Activated CD8-positive, alpha-beta memory T cell treated with anti-CD3 and anti-CD28 coated beads for 48 hours (primary cell): ENCODE measurements around the gene AGXT.

Source experiments
- DNase-seq, 3 experiments: peaks; one replicate each; pipeline ENCODE4 v3.0.0-alpha.2; 2020; ENCODE audit warnings: low read depth in 2 of 3, low spot score in 2 of 3

AGXT gene

DNA sequence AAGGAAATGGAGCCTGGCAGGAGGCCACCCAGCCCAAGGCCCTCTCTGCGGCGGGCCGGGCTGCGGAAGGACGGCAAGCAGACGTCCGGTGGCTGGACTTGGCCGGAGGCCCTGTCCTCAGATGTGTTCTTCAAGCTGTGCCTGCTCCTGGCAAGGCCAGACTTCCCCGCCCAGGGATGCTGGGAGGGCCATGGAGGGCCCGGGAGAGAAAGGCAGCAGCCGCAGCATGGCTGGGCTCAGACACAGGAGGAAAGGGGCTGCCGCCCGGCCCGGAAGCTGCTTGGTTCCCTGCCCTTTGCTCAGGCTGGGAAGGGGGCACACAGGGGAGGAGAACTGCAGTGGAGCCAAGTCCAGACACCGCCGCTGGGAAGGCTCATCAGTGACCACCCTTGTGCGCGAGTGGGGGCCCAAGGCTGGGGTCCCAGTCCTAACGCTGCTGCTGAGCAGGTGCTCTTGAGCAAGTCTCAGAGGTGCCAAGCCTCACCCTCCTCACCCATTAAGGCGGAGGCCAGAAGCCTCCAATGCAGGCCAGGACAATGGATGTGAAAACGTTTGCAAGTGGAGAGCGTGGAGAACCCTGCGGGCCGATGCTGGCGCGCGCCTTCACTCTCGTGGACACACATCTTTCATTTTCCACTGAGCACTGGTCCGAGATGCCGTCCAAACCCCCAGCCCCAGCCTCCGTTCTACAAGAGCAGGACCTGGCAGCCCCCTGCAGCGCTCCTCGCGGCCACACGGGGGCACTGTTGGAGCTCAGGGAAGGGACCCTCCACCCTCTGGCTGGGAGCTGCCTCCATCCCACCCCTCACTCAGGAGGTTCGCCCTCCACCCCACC lies 45.4 kb downstream of the AGXT start:
- peak; percentile 23 to 59 (median 57) for DNase-seq

DNA sequence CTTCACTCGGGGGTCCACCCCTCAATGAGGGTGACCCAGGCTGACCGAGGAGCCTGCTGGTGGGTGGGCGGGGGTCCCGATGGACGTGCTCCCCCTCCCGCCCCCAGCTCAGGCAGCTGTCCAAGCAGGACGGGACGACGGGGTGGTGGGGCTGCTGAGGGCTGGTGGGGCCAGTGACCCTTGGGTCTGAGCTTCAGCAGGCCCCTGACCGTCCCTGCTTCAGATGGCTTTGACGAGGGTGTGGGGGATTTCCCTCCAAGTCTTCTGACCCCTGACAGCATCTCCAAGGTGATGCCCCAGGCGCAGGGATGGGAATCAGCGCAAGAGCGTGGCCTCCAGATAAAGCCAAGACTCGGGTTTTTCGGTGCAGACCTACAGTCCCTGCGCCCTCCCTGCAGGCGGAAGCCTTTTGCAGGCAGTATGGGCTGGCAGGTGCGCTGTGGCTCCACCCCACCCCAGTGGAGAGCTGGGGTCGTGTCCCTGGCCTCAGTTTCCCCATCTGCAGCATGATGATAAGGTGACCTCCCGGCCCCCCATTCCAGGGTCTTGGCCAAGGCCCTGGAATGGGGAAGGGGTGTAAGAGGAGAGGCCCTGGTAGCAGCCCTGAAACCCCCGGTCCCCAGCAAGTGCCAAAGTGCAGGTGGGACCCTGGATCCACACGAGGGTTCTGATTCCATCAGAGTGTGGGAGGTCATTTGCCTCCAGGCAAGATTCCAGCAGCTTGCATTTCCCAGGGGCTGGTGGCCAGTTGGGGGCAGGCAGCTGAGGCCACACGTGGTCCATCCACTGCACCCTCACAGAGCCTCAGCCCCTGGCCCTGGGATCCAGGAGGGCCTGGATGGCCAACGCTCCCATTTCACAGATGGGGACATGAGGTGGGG lies 46.3 kb downstream of the AGXT start:
- DNase-seq, result no peak

DNA sequence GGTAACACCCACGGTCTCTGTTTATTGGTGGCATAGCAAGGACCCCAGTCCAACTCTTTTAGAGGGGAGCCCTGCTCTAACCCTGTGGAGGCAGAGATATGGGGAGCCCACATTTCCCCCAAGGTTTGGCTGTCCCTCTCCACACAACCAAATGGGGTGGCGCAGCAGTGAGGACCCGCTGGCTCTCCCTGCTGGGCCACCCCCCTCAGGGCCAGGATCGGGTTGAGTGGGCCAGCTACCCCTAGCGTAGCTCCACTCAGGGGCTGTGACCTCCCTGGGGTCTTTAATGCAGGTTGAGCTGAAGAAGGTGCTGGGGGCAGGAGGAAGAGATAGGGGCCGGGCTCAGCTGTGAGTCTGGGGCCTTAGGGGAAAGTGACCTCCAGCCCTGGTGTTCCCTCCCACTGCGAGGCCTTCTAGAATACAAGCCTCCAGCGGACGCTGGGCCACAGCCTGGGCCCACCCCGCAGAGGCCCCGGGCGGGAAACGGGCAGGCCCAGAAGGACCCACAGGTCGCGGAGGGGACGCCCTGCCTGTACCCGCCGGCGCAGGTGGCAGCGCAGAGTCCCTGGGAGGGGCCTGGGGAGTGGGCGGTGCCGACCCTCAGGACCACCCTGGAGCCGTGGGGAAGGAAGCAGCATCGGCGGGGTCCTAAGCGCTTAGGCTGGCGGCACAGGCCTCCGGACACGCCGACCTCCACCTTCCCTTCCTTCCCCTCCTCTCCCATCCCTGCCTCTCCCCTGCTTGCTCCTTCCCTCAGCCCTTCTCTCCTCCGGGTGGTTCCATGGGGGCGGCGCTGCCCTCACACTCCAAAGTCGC lies 47.1 kb downstream of the AGXT start:
- DNase-seq, result no peak

DNA sequence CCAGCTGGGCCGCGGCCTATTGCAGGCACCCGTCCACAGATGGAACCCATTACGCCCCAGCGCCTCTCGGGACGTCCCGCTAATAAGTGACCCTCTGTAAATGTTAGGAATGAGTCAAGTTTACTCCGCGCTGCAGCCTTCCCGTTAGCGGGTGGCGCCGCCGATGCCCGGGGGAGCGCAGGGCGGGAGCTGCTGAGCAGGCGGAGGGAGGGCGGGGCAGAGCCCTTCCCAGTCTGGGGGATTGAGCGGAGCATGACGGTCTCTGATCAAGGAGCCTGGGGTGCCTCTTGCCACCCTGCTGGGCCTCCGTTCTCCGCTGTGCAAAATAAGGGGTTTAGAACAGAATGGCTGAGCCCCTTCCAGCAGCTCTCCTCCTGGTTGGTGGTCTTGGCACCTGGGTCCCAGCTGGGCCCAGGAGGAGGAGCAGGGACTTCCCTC lies 48.0 kb downstream of the AGXT start:
- DNase-seq, result no peak

DNA sequence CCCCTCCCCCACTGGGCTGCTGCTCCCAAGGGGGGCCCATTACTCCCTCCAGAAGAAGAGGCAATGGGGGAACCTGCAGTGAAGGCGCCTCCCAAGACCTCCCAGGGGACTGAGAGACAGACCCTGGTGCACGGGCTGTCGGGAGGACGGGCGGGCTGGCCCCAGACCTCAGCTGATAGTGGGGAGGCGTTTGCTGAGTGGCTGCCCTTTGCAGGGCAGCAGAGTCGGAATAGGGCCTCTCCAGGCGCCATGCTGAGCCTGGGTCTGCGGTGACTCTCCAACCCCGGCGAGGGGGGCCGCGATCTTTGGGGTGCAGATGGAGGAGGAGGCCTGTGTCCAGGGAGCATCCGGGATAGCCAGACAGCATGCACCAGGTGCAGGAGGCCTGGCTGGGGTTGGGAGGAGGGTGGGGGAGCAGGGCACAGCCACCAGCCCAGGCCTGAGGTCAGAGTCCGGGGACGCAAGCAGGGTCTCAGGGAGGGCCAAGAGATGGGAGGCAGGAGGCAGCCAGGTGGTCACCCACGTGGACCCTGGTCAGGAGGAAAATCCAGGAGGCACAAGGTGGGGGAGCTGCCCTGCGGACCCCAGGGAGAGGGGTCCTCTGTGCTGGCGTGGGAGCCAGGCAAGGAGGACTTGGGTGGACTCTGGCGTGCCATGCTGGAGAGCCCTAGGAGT lies 48.5 kb downstream of the AGXT start:
- DNase-seq, result no peak

DNA sequence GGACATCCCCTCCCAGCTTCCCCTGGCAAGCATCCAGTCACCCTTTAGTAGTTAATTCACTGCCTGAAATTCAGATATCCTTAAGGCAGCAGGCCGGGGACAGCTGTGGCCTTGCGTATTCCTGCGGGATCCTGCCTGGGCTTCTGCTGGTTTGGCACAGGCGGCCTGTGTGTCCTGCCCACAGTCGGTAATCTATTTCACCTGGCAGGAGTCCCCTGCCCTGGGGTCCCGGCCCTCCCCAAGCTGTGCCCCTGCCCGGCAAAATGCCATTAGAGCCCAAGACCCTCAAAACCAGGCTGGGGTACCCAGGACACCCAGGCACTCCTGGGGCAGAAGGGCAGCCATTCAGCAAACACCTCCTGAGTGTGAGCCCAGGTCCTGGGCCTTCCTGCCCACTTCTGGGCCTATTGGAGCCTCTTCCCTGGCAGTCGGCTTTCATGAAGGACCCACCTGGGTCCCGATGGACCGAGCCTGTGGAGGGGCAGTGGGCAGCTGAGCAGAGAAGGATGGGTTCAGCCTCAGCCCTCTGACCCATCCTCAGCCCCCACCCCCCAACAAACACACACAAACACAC lies 49.1 kb downstream of the AGXT start:
- DNase-seq, result no peak

DNA sequence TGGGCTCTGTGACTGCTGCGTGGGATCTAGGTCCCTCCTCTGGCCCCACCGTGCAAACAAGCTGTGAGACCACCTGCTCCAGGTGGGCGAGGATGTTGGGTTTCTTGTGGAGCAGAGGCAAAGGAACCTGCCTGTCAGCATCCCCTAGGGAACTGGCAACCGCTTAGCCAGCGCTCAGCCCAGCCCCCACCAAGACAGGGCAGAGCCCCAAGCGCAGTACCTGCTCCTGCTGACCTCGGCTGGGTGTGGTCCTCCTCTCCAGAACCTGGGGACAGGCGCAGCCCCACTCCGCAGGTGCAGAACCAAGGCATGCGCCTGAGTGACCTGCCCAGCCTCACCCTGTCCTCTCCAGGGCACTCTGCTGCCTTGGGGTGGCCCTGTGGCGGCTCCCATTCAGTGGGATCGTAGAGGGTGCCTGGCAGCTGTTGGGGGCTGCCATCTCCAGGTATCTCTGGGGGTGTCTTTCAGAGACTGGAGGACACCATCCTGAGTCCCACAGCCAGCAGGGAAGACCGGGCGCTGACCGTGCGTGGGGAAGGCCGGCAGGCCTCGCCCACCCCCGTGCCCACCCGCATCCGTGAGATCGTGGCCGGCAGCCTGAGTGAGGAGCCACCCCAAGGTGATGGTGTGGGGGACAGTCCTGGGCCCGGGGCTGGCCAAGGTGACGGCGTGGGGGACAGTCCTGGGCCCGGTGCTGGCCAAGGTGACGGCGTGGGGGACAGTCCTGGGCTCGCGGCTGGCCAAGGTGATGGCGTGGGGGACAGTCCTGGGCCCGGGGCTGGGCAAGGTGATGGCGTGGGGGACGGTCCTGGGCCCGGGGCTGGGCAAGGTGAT lies 49.9 kb downstream of the AGXT start:
- no peak for DNase-seq

DNA sequence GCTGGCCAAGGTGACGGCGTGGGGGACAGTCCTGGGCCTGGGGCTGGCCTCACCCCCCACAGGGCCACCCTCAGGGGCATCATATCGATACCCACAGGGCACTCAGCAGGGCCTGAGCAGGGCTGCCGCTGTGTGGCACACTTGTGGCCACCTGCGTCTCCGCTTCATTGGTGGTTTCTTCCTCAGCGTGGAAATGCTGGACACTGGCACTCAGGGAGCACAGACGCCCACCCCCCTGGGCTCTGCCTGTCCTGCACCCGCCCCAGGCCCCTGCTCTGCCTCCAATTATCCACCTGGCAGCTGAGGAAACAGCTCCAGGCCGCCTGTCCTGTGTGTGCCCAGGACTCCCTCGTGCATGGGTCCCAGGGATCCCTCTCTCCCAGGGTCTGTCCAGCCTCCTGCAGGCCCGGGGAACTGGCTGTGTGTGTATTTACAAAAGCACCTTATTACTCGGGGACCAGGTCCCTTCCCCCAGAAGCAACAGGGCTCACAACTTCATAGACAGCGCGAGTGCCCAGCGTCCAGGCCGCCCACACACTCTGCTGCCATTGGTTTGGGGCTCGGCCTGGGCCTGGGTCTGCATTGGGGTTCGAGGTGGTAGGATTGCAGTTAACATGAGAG lies 50.6 kb downstream of the AGXT start:
- no peak for DNase-seq

DNA sequence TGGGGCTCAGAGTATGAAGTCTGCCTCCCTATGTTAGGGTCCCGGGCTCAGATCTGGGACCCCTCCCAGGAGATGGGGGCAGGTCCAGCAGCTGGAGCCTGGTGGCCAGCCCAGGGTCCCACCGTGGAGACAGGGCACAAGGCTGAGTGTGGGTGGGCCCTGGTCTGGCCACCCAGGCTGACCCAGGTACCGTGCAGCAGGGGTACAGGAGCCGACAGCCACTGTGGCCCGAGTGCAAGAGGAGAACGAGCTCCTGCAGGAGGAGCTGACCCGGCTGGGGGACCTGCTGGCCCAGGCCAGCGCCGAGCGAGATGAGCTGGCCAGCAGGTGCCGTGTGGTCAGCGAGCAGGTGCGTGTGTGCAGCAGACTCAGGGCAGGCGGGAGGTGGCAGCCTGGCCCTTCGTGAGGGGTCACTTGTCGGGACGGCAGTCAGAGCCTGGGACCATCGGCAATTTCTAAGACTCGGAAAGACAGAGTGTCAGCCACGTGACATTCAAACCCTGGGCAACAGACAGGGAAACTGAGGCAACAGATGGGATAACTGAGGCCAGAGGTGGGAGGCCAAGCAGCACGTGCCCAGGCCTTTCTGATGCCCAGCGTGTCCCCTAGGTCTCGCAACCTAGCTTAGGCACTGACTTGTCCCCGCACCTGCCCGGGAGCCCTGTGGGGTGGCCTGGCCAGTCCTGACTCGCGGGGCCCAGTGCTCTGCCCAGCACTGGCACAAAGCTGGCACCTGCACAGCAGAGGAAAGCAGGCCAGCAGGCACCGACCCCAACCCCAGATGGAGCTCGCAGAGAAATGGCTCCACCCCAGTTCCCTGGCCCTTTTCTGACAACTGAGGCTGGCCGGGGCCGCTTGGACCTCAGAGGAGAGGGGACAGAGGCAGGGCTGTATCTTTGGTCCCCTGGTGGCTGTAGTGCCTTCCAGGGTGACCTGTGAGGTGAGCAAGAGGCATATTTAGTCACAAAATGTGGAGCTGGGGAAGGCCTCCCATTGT lies 51.5 kb downstream of the AGXT start:
- no peak for DNase-seq

DNA sequence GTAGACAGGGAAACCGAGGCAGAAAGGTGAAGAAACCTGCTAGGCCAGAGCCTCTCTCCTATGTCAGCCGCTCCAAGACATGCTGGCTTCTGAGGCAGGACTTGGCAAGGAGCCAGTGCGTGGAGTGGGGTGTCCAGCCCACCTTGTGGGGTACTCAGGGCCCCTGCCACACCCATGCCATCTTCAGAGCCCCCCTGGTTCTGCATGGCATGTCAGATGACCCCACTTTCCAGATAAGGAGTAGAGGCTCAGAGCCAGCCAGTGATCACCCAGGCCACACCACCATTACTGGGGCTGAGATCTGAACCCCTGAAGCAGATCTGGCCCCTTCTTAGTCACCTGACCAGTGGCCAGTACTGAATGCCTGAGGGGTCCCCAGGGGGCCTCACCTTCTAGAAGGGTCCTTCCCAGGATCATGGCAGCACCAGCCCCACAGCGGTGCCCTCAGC lies 52.2 kb downstream of the AGXT start:
- DNase-seq, result no peak

DNA sequence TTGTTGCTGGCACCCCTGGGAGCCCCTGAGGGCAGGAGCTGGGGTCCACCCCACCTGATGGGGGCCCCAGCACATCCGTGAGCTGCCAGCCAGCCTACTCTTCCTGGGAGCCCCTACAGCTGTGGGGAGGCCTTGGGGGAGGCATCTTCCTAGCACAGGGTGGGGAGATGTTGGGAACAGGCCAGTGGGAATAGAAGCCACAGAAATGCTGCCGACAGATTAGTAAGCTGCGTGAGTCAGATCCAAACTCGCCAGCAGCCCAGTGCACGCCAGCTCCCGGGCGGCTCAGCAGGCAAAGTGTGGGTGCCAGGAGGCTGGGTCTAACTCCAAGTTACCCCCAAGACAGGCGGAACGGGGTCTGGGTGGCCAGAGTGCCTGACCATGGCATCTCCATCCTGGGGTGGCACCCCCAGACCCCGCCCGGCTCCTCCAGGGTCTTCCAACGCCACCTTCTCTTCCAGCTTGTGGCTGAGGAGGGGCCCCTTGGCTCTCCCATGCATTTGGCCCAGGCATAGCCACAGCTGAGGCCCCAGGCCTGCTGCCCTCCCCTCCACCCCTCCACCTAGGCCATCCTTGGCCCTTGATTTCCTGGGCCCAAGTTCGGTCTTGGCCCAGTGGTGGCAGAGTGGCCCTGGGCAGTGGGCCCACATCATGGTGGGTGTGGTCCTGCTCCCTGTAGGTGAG lies 52.8 kb downstream of the AGXT start:
- DNase-seq, result no peak

DNA sequence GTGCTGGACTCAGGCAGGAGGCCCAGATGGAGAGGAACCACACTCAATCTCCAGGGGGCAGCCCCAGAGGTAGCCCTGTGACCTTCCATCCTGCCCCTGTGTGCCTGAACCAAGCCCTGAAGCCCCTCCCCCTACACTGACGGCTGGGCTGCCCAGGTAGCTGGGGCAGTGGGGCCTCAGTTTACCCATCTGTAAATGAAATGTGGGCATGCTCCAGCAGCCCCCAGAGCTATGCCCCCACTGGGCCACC lies 53.3 kb downstream of the AGXT start:
- no peak for DNase-seq

DNA sequence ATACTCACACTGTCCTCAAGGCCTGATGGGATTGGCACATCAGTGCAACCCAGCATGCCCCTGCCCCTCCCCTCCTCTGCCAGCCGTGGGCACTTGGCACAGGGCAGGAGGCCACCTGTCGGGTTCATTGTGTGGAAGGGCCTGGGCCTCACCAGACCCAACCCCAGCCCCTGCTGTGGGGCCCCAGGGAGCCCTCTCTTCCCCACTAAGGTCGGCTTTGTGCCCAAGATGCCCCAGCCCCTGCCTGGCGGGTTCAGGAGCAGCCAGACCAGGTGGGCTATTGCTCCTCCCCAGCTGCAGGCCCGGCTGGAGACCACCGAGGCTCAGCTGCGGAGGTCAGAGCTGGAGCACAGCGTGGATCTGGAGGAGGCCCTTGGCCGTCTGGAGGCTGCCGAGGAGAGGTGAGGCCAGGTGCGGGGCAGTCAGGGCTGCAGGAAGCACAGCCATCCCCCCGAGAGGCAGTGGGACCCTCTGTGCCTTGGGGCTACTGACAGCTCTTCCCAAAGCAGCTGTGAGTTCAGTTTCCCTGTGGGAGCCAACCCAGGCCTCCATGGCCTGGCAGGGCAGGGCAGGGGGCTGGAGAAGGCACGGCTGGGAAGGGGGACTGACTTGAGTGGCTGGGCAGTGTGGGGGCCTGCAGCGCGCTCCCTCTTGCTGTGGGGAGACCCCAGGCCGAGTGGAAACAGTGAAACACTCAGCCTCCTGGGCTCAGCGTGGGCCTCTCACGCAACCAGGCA lies 53.8 kb downstream of the AGXT start:
- DNase-seq, result no peak

DNA sequence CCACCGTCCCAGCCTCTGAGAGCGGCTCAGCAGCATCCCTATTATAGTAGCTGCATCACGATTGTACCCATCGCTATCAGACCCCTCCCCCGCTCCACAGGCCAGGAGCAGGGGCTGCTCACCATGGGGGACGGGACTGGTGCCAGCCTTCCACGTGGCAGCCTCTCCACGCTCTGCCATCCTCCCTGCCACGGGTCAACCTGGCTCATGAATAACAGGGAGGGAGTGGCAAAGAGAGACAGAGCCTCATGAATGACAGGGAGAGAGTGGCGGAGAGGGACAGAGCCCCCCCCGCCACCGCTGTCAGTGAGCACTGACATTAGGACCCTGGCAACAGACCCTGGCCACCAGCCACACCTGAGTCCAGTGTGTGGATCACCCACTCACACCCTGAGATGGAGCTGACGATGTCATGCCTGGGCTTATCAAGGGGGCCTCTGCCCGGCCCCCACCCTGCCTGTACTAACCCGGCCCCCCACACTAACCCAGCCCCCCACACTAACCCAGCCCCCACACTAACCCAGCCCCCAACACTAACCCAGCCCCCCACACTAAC lies 54.4 kb downstream of the AGXT start:
- no peak for DNase-seq

DNA sequence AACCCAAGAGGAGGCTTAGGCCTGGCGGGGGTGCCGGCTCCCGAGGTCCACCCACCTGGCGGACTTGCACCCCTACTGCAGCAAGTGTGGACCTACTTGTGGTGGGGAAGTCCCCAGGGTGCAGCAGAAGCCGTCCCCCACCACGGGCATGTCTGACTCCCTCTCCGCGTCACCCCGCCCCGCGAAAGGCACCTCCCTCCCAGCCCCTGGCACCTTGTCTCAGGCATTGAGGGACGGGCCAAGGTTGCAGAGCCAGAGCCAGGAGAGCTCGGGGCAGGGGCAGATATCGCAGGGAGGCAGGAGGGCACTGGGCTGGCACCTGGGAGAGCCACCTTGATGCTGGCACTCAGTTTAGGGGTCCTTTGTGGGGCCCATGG lies 56.6 kb downstream of the AGXT start:
- DNase-seq, result no peak
